GM12878 (cell line): ENCODE measurements around the gene CARD11. TPM values are rescaled to one million over a fixed set of nuclear protein-coding genes. Genes with fewer than 3 reads are reported as not detected.

Source experiments
- ATAC-seq: fragments of 200-7000 bp; cut with Tn5 transposase; 3 replicates; pipeline ENCODE4 v1.9.1; 2020; ENCODE audit warnings: mild to moderate bottlenecking, moderate library complexity
- BruUV-seq: library from RNA; stranded (reverse); fragments of 400-500 nt; replicated peaks from 2 replicates; lab custom pipeline; 2021; lab: Mats Ljungman, UMichigan
- CTCF ChIA-PET: fragments of 300-600 bp; sonication (Branson Sonifier 250); formaldehyde crosslinking; extraction: SDS; loops from one replicate; lab custom pipeline; 2021; ENCODE audit warnings: inconsistent platforms; lab: Yijun Ruan, JAX
- POLR2A ChIA-PET: fragments of 350-600 bp; formaldehyde crosslinking; extraction: SDS; loops from one replicate; lab custom pipeline; 2021; ENCODE audit warnings: inconsistent platforms; lab: Charles Lee
- RAD21 ChIA-PET: fragments of 300-600 bp; sonication (Branson Sonifier 250); formaldehyde crosslinking; loops from one replicate; lab custom pipeline; 2023; ENCODE audit warnings: antibody characterized with exemption; ENCODE audit not compliant: unreplicated experiment; lab: Charles Lee
- SMC1A ChIA-PET: fragments of 300-600 bp; sonication (Branson Sonifier 250); formaldehyde crosslinking; loops from one replicate; lab custom pipeline; 2023; ENCODE audit not compliant: unreplicated experiment, uncharacterized antibody; lab: Charles Lee
- DNase-seq: peaks from one replicate; pipeline ENCODE4 v3.0.0-alpha.2; 2011; ENCODE audit warnings: low read depth, low spot score
- FAIRE-seq: peaks from 3 replicates; lab custom pipeline; 2011; peaks lifted over from hg19 to GRCh38; lab: Jason Lieb, UNC
- H2AFZ ChIP-seq: 2 replicates; pipeline ENCODE4 v1.6.0; 2011; ENCODE audit warnings: low read depth, low read length, control low read depth; ENCODE audit not compliant: control insufficient read depth
- H3K27ac ChIP-seq: 2 replicates; pipeline ENCODE4 v1.5.1; 2011; ENCODE audit warnings: control low read depth; ENCODE audit not compliant: control insufficient read depth, insufficient read depth
- H3K27me3 ChIP-seq, 2 experiments: replicated peaks in 1 of 2; 2 replicates each; pipeline versions ENCODE4 v1.6.0 to v1.6.1; 2011; ENCODE audit warnings: low read length in 1 of 2; ENCODE audit not compliant: control insufficient read depth in 2 of 2, insufficient read depth in 2 of 2
- H3K36me3 ChIP-seq, 2 experiments: 2 replicates each; pipeline ENCODE4 v1.5.1; 2011; ENCODE audit warnings: low read length in 1 of 2; ENCODE audit not compliant: control insufficient read depth in 2 of 2, insufficient read depth in 2 of 2
- H3K4me1 ChIP-seq: 2 replicates; pipeline ENCODE4 v1.6.1; 2011; ENCODE audit warnings: mild to moderate bottlenecking, low read length, moderate library complexity, mixed read lengths; ENCODE audit not compliant: control insufficient read depth, insufficient read depth
- H3K4me2 ChIP-seq: 2 replicates; pipeline ENCODE4 v1.6.0; 2011; ENCODE audit warnings: control low read depth; ENCODE audit not compliant: control insufficient read depth, insufficient read depth
- H3K4me3 ChIP-seq: fragments of 200-600 bp; sonication (generic); 2 replicates; pipeline ENCODE4 v1.5.1; 2016
- H3K79me2 ChIP-seq: 2 replicates; pipeline ENCODE4 v1.6.0; 2011; ENCODE audit warnings: low read length; ENCODE audit not compliant: control insufficient read depth, insufficient read depth
- H3K9ac ChIP-seq: 2 replicates; pipeline ENCODE4 v1.8.0; 2011; ENCODE audit warnings: low read length, control low read depth, mixed read lengths; ENCODE audit not compliant: control insufficient read depth, insufficient read depth
- H3K9me3 ChIP-seq: replicated peaks from 3 replicates; pipeline ENCODE4 v1.5.1; 2011; ENCODE audit warnings: mild to moderate bottlenecking, low read length; ENCODE audit not compliant: control insufficient read depth, insufficient read depth
- H4K20me1 ChIP-seq: 2 replicates; pipeline ENCODE4 v1.6.0; 2011; ENCODE audit not compliant: control insufficient read depth, insufficient read depth
- ATF7 ChIP-seq: fragments of 450-650 bp; IDR thresholded peaks from 2 replicates; pipeline ENCODE4 v1.6.1; 2016; ENCODE audit warnings: low read depth, mild to moderate bottlenecking
- CBX5 ChIP-seq: sonication (generic); IDR thresholded peaks from 2 replicates; pipeline ENCODE4 v1.6.1; 2016; ENCODE audit warnings: low read depth, moderate library complexity, mild to moderate bottlenecking, inconsistent platforms
- CUX1 ChIP-seq: IDR thresholded peaks from 2 replicates; pipeline ENCODE4 v1.6.1; 2012; ENCODE audit warnings: improper control_type of control experiment, low read depth, low read length; ENCODE audit not compliant: insufficient replicate concordance
- HCFC1 ChIP-seq: fragments of 150-350 bp; IDR thresholded peaks from 2 replicates; pipeline ENCODE4 v1.6.1; 2014; ENCODE audit warnings: low read length
- HDGF ChIP-seq: fragments of 450-650 bp; IDR thresholded peaks from 2 replicates; pipeline ENCODE4 v1.6.1; 2016; ENCODE audit warnings: antibody characterized with exemption
- KDM1A ChIP-seq: fragments of 200-600 bp; sonication (generic); IDR thresholded peaks from 2 replicates; pipeline ENCODE4 v1.6.1; 2016; ENCODE audit warnings: borderline replicate concordance
- LARP7 ChIP-seq: fragments of 450-650 bp; IDR thresholded peaks from 2 replicates; pipeline ENCODE4 v1.6.1; 2017; ENCODE audit warnings: mild to moderate bottlenecking
- MEF2A ChIP-seq: IDR thresholded peaks from 2 replicates; pipeline ENCODE4 v1.6.1; 2011; ENCODE audit warnings: low read depth, mild to moderate bottlenecking, low read length, moderate library complexity; ENCODE audit not compliant: insufficient read depth
- MXI1 ChIP-seq: fragments of 150-350 bp; IDR thresholded peaks from 2 replicates; pipeline ENCODE4 v1.6.1; 2011; ENCODE audit warnings: low read depth, mild to moderate bottlenecking, inconsistent platforms, low read length, improper control_type of control experiment
- NR2C1 ChIP-seq: fragments of 450-650 bp; IDR thresholded peaks from 2 replicates; pipeline ENCODE4 v1.6.1; 2017; ENCODE audit warnings: antibody characterized with exemption, mild to moderate bottlenecking, moderate library complexity
- NRF1 ChIP-seq: conservative IDR thresholded peaks from 2 replicates; pipeline ENCODE4 v1.6.1; 2011; ENCODE audit warnings: mild to moderate bottlenecking, low read depth, low read length, improper control_type of control experiment
- RB1 ChIP-seq: fragments of 450-650 bp; formaldehyde crosslinking; IDR thresholded peaks from 2 replicates; pipeline ENCODE4 v1.6.1; 2017; ENCODE audit warnings: mild to moderate bottlenecking, borderline replicate concordance
- SMAD5 ChIP-seq: IDR thresholded peaks from 2 replicates; pipeline ENCODE4 v1.6.1; 2016; ENCODE audit warnings: antibody characterized with exemption, low read depth
- SMARCA5 ChIP-seq: fragments of 450-650 bp; IDR thresholded peaks from 2 replicates; pipeline ENCODE4 v1.6.1; 2017; ENCODE audit warnings: mild to moderate bottlenecking
- SREBF1 ChIP-seq: IDR thresholded peaks from 2 replicates; pipeline ENCODE4 v1.6.1; 2012; ENCODE audit warnings: mild to moderate bottlenecking, low read length
- SREBF2 ChIP-seq: IDR thresholded peaks from 2 replicates; pipeline ENCODE4 v1.6.1; 2012; ENCODE audit warnings: mild to moderate bottlenecking, low read length
- STAT1 ChIP-seq: fragments of 450-650 bp; conservative IDR thresholded peaks from 2 replicates; pipeline ENCODE4 v1.6.1; 2014; ENCODE audit warnings: antibody characterized with exemption, mild to moderate bottlenecking
- SUZ12 ChIP-seq: fragments of 200-600 bp; sonication (generic); IDR thresholded peaks from one replicate; pipeline ENCODE4 v1.6.1; 2018; ENCODE audit warnings: antibody characterized with exemption, mild to moderate bottlenecking; ENCODE audit not compliant: unreplicated experiment
- YY1 ChIP-seq: IDR thresholded peaks from 2 replicates; pipeline ENCODE4 v1.6.1; 2011; ENCODE audit warnings: low read depth, mild to moderate bottlenecking, low read length
- ZBED1 ChIP-seq: IDR thresholded peaks from 2 replicates; pipeline ENCODE4 v1.6.1; 2016; ENCODE audit warnings: borderline replicate concordance
- WGBS: methylation state at CpG from one replicate; pipeline ENCODE4 v1.1.6; 2016; ENCODE audit warnings: low lambda C conversion rate; ENCODE audit not compliant: insufficient replicate concordance, insufficient coverage; ENCODE audit errors: missing lambda C conversion rate; 5-methylcytosine and 5-hydroxymethylcytosine counted together
- in situ Hi-C: fragments of 300-500 bp; cut with MboI; formaldehyde crosslinking; loops from 9 replicates; pipeline ENCODE4 v1.14.3; 2018; ENCODE audit warnings: mixed read lengths
- intact Hi-C: fragments of 100-400 bp; cut with micrococcal nuclease; formaldehyde crosslinking; loops from one replicate; pipeline ENCODE4 v1.14.2; 2022; ENCODE audit not compliant: unreplicated experiment
- polyA plus RNA-seq, 11 experiments: library from polyadenylated mRNA; depleted of rRNA in 4 of 11; unstranded in 6 of 11; stranded (reverse) in 5 of 11; fragments of >200 nt; fragmentation: Nextera tagmentation in 4 of 11; fragmentation: Illumina TruSeq in 1 of 11; extraction: Ambion mirVana in 4 of 11; extraction: Trizol in 1 of 11; gene quantifications; 1 replicate in 1 of 11; 2 replicates in 10 of 11; pipeline versions ENCODE4 v1.2.1 to v1.2.3, GENCODE V29; 2011 to 2016; ENCODE audit warnings: inconsistent platforms in 2 of 11, missing spikeins in 2 of 11, low read depth in 1 of 11
- total RNA-seq, 4 experiments: library from RNA; depleted of rRNA in 3 of 4; stranded (reverse); fragments of >200 nt in 3 of 4; fragmentation: Illumina TruSeq in 1 of 4; extraction: Trizol in 1 of 4; gene quantifications; 2 replicates each; pipeline versions ENCODE4 v1.2.1 to v1.2.3, GENCODE V29; 2013 to 2021

The CARD11 gene
- total and polyA plus RNA-seq, 10 of the 15 experiments (the other 5 are each of a cell fraction or from before 2014, with no cell fraction given), result 0.27 to 72.0 (median 28.4) TPM

DNA sequence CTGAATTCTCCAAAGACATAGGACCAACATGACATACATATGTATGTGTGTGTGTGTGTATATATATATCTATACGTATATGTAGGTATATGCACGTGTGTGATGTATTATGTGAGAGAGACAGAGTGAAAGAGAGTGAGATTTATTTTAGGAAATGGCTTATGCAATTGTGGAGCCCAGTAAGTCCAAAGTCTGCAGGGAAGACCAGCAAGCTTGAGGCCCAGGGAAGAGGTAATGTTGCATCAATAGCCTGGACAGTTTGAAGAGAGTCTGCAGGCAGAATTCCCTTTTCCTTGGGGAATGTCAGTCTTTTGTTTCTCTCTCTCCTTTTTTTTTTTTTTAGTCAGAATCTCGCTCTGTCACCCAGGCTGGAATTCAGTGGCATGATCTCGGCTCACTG is 33.0 kb upstream of the CARD11 start:
- POLR2A ChIA-PET, result no interaction called here

DNA sequence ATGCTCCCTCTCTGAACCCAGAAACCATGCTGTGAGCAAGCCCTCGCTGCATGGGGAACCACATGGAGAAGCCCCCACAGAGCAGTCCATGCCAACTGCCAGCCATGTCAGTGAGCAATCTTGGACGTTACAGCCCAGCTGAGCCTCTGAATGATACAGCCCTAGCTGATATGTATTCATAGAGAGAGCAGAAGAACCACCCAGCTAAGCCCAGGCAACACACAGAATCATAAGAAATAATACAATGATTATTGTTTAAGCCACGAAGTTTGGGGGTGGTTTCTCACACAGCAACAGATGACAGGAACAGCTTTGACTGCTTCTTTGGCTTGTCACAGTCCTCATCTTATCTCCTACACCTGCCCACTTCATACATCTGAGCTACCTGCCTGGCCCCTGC is 32.5 kb upstream of the CARD11 start:
- in situ Hi-C loops (no loop called here), intact Hi-C loops (no loop called here)
- peaks cover 3% of the 10 kb centered on the region; the same call in 2 of the 3 replicates for H3K9me3 ChIP-seq
- no peaks in the 10 kb centered on the region for H3K27me3 ChIP-seq
- ChIA-PET CTCF (interaction anchor here (2.0 kb wide), 1 partner anchor 9 kb away, joined by 9 read pairs; no protein-coding TSS in a partner anchor), RAD21 (no interaction called here), POLR2A (no interaction called here), SMC1A (interaction anchor here (3.0 to 3.7 kb wide), 2 partner anchors 7 to 10 kb away, joined by 13 to 17 read pairs; no protein-coding TSS in a partner anchor)
- WGBS, result 33% methylated on average over 3 of the region's 3 CpGs
- no peaks in the 10 kb centered on the region for H3K79me2 ChIP-seq
- H3K27ac ChIP-seq, result no peak overlapping the region
- BruUV-seq, result no TSS peak
- H3K36me3 ChIP-seq, result no peaks in the 10 kb centered on the region
- DNase-seq (no peak), FAIRE-seq (no peak), ATAC-seq (no peak)
- peaks cover 4% of the 10 kb centered on the region; the same call in 1 of the 2 replicates for H3K4me1 ChIP-seq
- no peak overlapping the region for H3K4me2 ChIP-seq
- no peak overlapping the region for H3K4me3 ChIP-seq
- no peaks in the 10 kb centered on the region for H4K20me1 ChIP-seq
- no peak overlapping the region for H2AFZ ChIP-seq
- no peak overlapping the region for H3K9ac ChIP-seq
- no peak for TF ChIP-seq LARP7
- no peak for TF ChIP-seq HDGF
- TF ChIP-seq SUZ12, result no peak
- TF ChIP-seq NR2C1, result no peak
- no peak for TF ChIP-seq CUX1
- no peak for TF ChIP-seq CBX5
- no peak for TF ChIP-seq YY1
- no peak for TF ChIP-seq RB1
- TF ChIP-seq HCFC1, result no peak
- no peak for TF ChIP-seq MEF2A
- no peak for TF ChIP-seq SREBF1

More for the DNA sequence above, 33.0 kb upstream of the CARD11 start:
- no peak for FAIRE-seq
- no peak overlapping the region for H3K27ac ChIP-seq
- no peaks in the 10 kb centered on the region for H3K27me3 ChIP-seq
- H3K9me3 ChIP-seq, result peaks cover 3% of the 10 kb centered on the region; the same call in 2 of the 3 replicates
- in situ Hi-C loops, result no loop called here
- H2AFZ ChIP-seq, result no peak overlapping the region
- no peak for TF ChIP-seq MXI1
- TF ChIP-seq NRF1, result no peak
- TF ChIP-seq KDM1A, result no peak
- no peak for TF ChIP-seq ATF7
- no peak for TF ChIP-seq ZBED1
- TF ChIP-seq SMARCA5, result no peak
- TF ChIP-seq SREBF2, result no peak
- no peak for TF ChIP-seq SMAD5
- TF ChIP-seq STAT1, result no peak
- 71% methylated on average over 3 of the region's 4 CpGs for WGBS
- H4K20me1 ChIP-seq, result no peaks in the 10 kb centered on the region
- intact Hi-C loops, result no loop called here
- no TSS peak for BruUV-seq
- ChIA-PET RAD21 (no interaction called here), CTCF (interaction anchor here (2.0 kb wide), 1 partner anchor 10 kb away, joined by 9 read pairs; no protein-coding TSS in a partner anchor), SMC1A (interaction anchor here (3.0 to 3.7 kb wide), 2 partner anchors 8 to 10 kb away, joined by 13 to 17 read pairs; no protein-coding TSS in a partner anchor)
- H3K9ac ChIP-seq, result no peak overlapping the region
- no peak overlapping the region for H3K4me2 ChIP-seq
- H3K36me3 ChIP-seq, result no peaks in the 10 kb centered on the region
- H3K4me3 ChIP-seq, result no peak overlapping the region
- H3K79me2 ChIP-seq, result no peaks in the 10 kb centered on the region
- DNase-seq, result no peak
- no peak for ATAC-seq
- H3K4me1 ChIP-seq, result peaks cover 4% of the 10 kb centered on the region; the same call in 1 of the 2 replicates
